GM23338 (cell line): ENCODE results near the gene LAX1. TPM values are rescaled to one million over a fixed set of nuclear protein-coding genes. Genes with fewer than 3 reads are reported as not detected.

Experiments
- ATAC-seq: fragments of 200-7000 bp; cut with Tn5 transposase; 3 replicates; pipeline ENCODE4 v1.9.1; 2020
- DNase-seq: peaks from one replicate; pipeline ENCODE4 v3.0.0-alpha.2; 2015; ENCODE audit warnings: low spot score
- H2AFZ ChIP-seq: fragments of 200-600 bp; sonication (generic); 2 replicates; pipeline ENCODE4 v1.8.0; 2016; ENCODE audit warnings: antibody characterized with exemption, mild to moderate bottlenecking, moderate library complexity
- H3F3A ChIP-seq: fragments of 200-600 bp; sonication (generic); replicated peaks from 2 replicates; pipeline ENCODE4 v1.8.0; 2017; ENCODE audit warnings: antibody characterized with exemption, mixed run types, low read depth
- H3K27ac ChIP-seq: fragments of 200-600 bp; sonication (generic); 2 replicates; pipeline ENCODE4 v1.6.1; 2016; ENCODE audit warnings: low read depth
- H3K27me3 ChIP-seq: fragments of 200-600 bp; sonication (generic); 2 replicates; pipeline ENCODE4 v1.8.0; 2016; ENCODE audit warnings: mild to moderate bottlenecking, mixed run types, moderate library complexity; ENCODE audit not compliant: insufficient read depth
- H3K36me3 ChIP-seq: fragments of 200-600 bp; sonication (generic); 2 replicates; pipeline ENCODE4 v1.8.0; 2016; ENCODE audit warnings: mild to moderate bottlenecking; ENCODE audit not compliant: insufficient read depth
- H3K4me1 ChIP-seq: fragments of 200-600 bp; sonication (generic); 2 replicates; pipeline ENCODE4 v1.8.0; 2016; ENCODE audit warnings: mild to moderate bottlenecking, moderate library complexity; ENCODE audit not compliant: insufficient read depth
- H3K4me2 ChIP-seq: fragments of 200-600 bp; sonication (generic); 2 replicates; pipeline ENCODE4 v1.7.1; 2017; ENCODE audit warnings: mixed run types
- H3K4me3 ChIP-seq: fragments of 200-600 bp; sonication (generic); 2 replicates; pipeline ENCODE4 v1.6.1; 2016; ENCODE audit warnings: mixed run types
- H3K79me2 ChIP-seq: fragments of 200-600 bp; sonication (generic); replicated peaks from 2 replicates; pipeline ENCODE4 v1.8.0; 2017; ENCODE audit warnings: mild to moderate bottlenecking; ENCODE audit not compliant: insufficient read depth
- H3K9me2 ChIP-seq: fragments of 200-600 bp; sonication (generic); 2 replicates; pipeline ENCODE4 v1.8.0; 2017; ENCODE audit not compliant: insufficient read depth
- H4K20me1 ChIP-seq: fragments of 200-600 bp; sonication (generic); replicated peaks from 2 replicates; pipeline ENCODE4 v1.8.0; 2017; ENCODE audit warnings: mild to moderate bottlenecking; ENCODE audit not compliant: insufficient read depth
- H3K27ac Mint-ChIP-seq: 2 replicates; pipeline ENCODE4 v1.8.0; 2020; ENCODE audit warnings: inconsistent platforms, mild to moderate bottlenecking, moderate library complexity, mixed read lengths
- H3K27me3 Mint-ChIP-seq: 3 replicates; pipeline ENCODE4 v1.8.0; 2022; ENCODE audit warnings: low read depth, mild to moderate bottlenecking, moderate library complexity, mixed read lengths, inconsistent platforms; ENCODE audit not compliant: insufficient read depth, poor library complexity
- H3K36me3 Mint-ChIP-seq: 3 replicates; pipeline ENCODE4 v1.8.0; 2021; ENCODE audit warnings: low read depth, mild to moderate bottlenecking, inconsistent platforms, moderate library complexity, mixed read lengths
- H3K4me1 Mint-ChIP-seq: 3 replicates; pipeline ENCODE4 v1.8.0; 2020; ENCODE audit warnings: mild to moderate bottlenecking, inconsistent platforms, mixed read lengths
- H3K4me3 Mint-ChIP-seq: 3 replicates; pipeline ENCODE4 v1.8.0; 2021; ENCODE audit warnings: moderate library complexity, mild to moderate bottlenecking, inconsistent platforms, mixed read lengths
- H3K9me3 Mint-ChIP-seq: 3 replicates; pipeline ENCODE4 v1.8.0; 2020; ENCODE audit warnings: moderate library complexity, mild to moderate bottlenecking, inconsistent platforms, mixed read lengths
- EZH2 ChIP-seq: fragments of 200-600 bp; sonication (generic); IDR thresholded peaks from one replicate; pipeline ENCODE4 v1.8.0; 2017; ENCODE audit warnings: antibody characterized with exemption, mild to moderate bottlenecking, low read depth; ENCODE audit not compliant: unreplicated experiment
- JUNB ChIP-seq: IDR thresholded peaks from one replicate; pipeline ENCODE4 v1.6.1; 2016; ENCODE audit warnings: antibody characterized with exemption; ENCODE audit not compliant: unreplicated experiment
- POLR2AphosphoS5 ChIP-seq: IDR thresholded peaks from 2 replicates; pipeline ENCODE4 v1.6.1; 2016; ENCODE audit warnings: antibody characterized with exemption, low read depth
- ZNF331 ChIP-seq: fragments of 250-450 bp; sonication (Bioruptor Pico); IDR thresholded peaks from 2 replicates; pipeline ENCODE4 v1.5.0; 2020; ENCODE audit warnings: low read depth, mild to moderate bottlenecking, moderate library complexity
- polyA plus RNA-seq: library from polyadenylated mRNA; unstranded; fragments of >200 nt; fragmentation: Nextera tagmentation; extraction: Ambion mirVana; gene quantifications from 2 replicates; pipeline ENCODE4 v1.2.1, GENCODE V29; 2016
- total RNA-seq: library from RNA; depleted of rRNA; stranded (reverse); fragments of >200 nt; shearing (Covaris generic); gene quantifications from 2 replicates; pipeline ENCODE4 v1.2.3, GENCODE V29; 2014
- TF ChIP-seq, protein P1 (sequence below): fragments of 250-450 bp; sonication (Bioruptor Pico); IDR thresholded peaks from 2 replicates; pipeline ENCODE4 v1.5.0; 2020; ENCODE audit warnings: mild to moderate bottlenecking, moderate library complexity

The LAX1 gene
- total and polyA plus RNA-seq, 2 experiments from 2014 or later, result not detected

- Mint-ChIP-seq H3K4me1 (peaks cover 9% of the 10 kb centered on the region), H3K27me3 (peaks cover 7% of the 10 kb centered on the region), H3K9me3 (no peaks in the 10 kb centered on the region), H3K4me3 (no peak overlapping the region), H3K27ac (no peak overlapping the region), H3K36me3 (no peaks in the 10 kb centered on the region)
- no peak overlapping the region for H3K4me3 ChIP-seq
- H3K27ac ChIP-seq, result no peak overlapping the region
- no peak overlapping the region for H3K4me2 ChIP-seq
- ATAC-seq, result no peak
- TF ChIP-seq POLR2AphosphoS5, result no peak
- no peaks in the 10 kb centered on the region for H3K27me3 ChIP-seq
- H3K79me2 ChIP-seq, result no peaks in the 10 kb centered on the region
- H3F3A ChIP-seq, result no peaks in the 10 kb centered on the region
- 0 out of 2 replicates have a peak, but pooled peaks cover 14% of the 10 kb centered on the region for H3K9me2 ChIP-seq
- H3K4me1 ChIP-seq, result 0 out of 2 replicates have a peak, but pooled peaks cover 5% of the 10 kb centered on the region
- H2AFZ ChIP-seq, result no peak overlapping the region; the same call in 1 of the 2 replicates
- DNase-seq, result no peak
- H4K20me1 ChIP-seq, result no peaks in the 10 kb centered on the region
- no peaks in the 10 kb centered on the region for H3K36me3 ChIP-seq
These were observed 4.7 kb downstream of the LAX1 start for GRCh38 chr1:203769505-203770343.

DNA sequence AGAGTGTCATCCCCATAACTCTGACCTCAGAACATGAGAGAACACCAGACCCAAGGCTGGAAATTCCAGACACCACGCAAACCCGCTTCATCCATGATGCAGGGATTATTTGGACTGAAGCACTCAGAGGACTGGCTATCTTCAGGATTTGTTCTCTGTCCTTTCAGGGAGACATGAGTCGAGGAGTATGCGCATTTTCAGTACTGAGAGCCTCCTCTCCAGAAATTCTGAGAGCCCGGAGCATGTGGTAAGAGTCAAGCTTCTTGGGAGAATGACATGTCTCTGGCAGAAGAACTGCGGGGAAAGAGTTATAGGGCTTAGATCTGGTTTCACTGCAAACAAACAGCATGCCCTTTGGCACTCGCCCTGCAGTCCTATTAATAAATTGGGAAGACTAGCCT is 6.9 kb downstream of the LAX1 start:
- H3K36me3 Mint-ChIP-seq, result no peaks in the 10 kb centered on the region
- Histone ChIP-seq H3K4me1 (0 out of 2 replicates have a peak, but pooled peaks cover 5% of the 10 kb centered on the region), H2AFZ (peak overlapping the region; percentile 69), H3K9me2 (0 out of 2 replicates have a peak, but pooled peaks cover 8% of the 10 kb centered on the region), H4K20me1 (no peaks in the 10 kb centered on the region), H3F3A (no peaks in the 10 kb centered on the region), H3K27me3 (no peaks in the 10 kb centered on the region), H3K36me3 (no peaks in the 10 kb centered on the region), H3K4me2 (no peak overlapping the region), H3K79me2 (no peaks in the 10 kb centered on the region), H3K27ac (no peak overlapping the region), H3K4me3 (no peak overlapping the region)
- H3K4me1 Mint-ChIP-seq, result peaks cover 9% of the 10 kb centered on the region
- no peaks in the 10 kb centered on the region for H3K9me3 Mint-ChIP-seq
- H3K4me3 Mint-ChIP-seq, result no peak overlapping the region
- TF ChIP-seq JUNB (no peak), ZNF331 (no peak), EZH2 (no peak), POLR2AphosphoS5 (no peak)
- TF ChIP-seq, protein P1, sequence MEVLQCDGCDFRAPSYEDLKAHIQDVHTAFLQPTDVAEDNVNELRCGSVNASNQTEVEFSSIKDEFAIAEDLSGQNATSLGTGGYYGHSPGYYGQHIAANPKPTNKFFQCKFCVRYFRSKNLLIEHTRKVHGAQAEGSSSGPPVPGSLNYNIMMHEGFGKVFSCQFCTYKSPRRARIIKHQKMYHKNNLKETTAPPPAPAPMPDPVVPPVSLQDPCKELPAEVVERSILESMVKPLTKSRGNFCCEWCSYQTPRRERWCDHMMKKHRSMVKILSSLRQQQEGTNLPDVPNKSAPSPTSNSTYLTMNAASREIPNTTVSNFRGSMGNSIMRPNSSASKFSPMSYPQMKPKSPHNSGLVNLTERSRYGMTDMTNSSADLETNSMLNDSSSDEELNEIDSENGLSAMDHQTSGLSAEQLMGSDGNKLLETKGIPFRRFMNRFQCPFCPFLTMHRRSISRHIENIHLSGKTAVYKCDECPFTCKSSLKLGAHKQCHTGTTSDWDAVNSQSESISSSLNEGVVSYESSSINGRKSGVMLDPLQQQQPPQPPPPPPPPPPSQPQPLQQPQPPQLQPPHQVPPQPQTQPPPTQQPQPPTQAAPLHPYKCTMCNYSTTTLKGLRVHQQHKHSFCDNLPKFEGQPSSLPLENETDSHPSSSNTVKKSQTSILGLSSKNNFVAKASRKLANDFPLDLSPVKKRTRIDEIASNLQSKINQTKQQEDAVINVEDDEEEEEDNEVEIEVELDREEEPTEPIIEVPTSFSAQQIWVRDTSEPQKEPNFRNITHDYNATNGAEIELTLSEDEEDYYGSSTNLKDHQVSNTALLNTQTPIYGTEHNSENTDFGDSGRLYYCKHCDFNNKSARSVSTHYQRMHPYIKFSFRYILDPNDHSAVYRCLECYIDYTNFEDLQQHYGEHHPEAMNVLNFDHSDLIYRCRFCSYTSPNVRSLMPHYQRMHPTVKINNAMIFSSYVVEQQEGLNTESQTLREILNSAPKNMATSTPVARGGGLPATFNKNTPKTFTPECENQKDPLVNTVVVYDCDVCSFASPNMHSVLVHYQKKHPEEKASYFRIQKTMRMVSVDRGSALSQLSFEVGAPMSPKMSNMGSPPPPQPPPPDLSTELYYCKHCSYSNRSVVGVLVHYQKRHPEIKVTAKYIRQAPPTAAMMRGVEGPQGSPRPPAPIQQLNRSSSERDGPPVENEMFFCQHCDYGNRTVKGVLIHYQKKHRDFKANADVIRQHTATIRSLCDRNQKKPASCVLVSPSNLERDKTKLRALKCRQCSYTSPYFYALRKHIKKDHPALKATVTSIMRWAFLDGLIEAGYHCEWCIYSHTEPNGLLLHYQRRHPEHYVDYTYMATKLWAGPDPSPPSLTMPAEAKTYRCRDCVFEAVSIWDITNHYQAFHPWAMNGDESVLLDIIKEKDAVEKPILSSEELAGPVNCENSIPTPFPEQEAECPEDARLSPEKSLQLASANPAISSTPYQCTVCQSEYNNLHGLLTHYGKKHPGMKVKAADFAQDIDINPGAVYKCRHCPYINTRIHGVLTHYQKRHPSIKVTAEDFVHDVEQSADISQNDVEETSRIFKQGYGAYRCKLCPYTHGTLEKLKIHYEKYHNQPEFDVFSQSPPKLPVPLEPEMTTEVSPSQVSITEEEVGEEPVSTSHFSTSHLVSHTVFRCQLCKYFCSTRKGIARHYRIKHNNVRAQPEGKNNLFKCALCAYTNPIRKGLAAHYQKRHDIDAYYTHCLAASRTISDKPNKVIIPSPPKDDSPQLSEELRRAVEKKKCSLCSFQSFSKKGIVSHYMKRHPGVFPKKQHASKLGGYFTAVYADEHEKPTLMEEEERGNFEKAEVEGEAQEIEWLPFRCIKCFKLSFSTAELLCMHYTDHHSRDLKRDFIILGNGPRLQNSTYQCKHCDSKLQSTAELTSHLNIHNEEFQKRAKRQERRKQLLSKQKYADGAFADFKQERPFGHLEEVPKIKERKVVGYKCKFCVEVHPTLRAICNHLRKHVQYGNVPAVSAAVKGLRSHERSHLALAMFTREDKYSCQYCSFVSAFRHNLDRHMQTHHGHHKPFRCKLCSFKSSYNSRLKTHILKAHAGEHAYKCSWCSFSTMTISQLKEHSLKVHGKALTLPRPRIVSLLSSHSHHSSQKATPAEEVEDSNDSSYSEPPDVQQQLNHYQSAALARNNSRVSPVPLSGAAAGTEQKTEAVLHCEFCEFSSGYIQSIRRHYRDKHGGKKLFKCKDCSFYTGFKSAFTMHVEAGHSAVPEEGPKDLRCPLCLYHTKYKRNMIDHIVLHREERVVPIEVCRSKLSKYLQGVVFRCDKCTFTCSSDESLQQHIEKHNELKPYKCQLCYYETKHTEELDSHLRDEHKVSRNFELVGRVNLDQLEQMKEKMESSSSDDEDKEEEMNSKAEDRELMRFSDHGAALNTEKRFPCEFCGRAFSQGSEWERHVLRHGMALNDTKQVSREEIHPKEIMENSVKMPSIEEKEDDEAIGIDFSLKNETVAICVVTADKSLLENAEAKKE (CRISPR knock-in tag), result no peak
- no peak overlapping the region for H3K27ac Mint-ChIP-seq
- ATAC-seq (no peak), DNase-seq (no peak)
- peaks cover 6% of the 10 kb centered on the region for H3K27me3 Mint-ChIP-seq
